Measurements from ENCODE around the gene PTPRK.

PTPRK gene

DNA sequence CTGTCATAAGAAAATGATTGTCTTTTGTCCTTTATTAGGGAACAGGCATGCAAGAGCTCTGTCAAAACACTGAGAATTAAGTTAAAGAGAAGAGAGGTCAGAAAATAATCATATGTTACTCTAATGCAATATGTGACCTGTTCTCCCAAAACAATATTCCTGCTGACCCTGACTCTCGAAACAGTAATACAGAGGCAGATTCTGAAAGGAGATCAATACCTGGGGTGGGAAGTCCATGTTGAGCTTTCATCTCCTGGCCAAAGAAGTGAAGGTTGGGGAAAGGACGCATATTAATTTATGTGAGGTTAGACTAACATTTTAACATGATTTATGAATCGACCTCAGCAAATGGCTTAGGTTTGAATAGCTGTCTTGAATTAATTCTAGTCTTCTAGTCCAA, 243.0 kb downstream of the PTPRK start:
- in situ Hi-C loops (cut with MboI; ENCODE audit: low pct_unique_long_range_greater_than_20kb, low sequenced_read_pairs), result no loop called here
- no peak for DNase-seq

DNA sequence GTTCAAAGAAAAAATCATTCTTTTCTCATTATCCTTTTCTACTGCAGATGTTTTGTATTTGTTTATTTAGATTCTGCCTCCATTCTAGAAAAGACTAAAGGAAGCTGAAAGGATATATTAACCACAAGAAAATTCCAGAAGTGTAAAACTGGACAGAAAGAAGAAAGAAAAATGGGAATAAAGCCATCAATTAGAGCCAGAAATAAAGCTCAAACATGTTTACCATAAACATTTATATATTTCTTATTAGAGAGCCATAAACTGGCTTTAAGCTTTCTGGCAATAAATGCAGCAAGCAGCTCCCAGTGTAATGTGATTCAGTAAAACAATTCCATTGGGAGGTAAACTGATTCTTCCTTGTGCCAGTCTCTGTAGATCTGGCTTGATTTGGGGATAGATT, 244.1 kb downstream of the PTPRK start:
- in situ Hi-C loops (cut with MboI; ENCODE audit: low pct_unique_long_range_greater_than_20kb, low sequenced_read_pairs), result no loop called here
- no peak for DNase-seq

DNA sequence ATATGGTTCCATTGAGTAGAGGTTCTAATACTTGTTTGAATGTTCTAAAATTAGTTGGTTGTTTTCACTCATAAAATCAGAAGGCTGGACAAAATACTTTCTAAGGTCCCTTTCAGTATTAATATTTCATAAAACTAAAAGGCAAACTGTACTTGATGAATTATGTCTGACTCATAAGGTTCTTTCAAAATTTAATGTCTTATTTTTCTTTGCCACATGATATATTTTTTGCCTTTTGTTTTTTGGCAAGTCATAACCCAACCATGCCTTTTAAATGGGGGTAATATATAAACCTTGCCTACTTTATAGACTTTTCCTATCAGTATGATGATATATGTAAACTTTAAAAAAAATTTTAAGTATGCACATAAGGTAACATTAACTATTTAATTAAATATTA, 244.7 kb downstream of the PTPRK start:
- in situ Hi-C loops (cut with MboI; ENCODE audit: low pct_unique_long_range_greater_than_20kb, low sequenced_read_pairs), result no loop called here
- no peak for DNase-seq

DNA sequence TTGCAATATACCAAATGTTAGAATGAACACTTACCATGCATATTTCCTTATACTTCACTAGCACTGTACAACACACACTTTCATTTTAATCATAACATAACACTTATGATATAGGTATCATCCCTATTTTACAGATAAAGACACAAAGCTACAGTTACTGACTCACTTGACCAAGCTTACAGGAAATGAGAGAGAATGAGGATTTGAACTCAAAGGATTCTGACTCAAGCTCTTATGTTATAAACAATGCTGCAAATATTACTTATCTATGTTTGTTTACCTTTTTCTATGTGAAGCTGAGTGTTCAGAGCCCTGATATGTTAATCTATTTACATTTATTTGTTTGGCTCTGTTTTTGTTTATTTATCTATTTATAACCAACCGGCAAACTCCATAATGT, 245.4 kb downstream of the PTPRK start:
- in situ Hi-C loops (cut with MboI; ENCODE audit: low pct_unique_long_range_greater_than_20kb, low sequenced_read_pairs), result no loop called here

DNA sequence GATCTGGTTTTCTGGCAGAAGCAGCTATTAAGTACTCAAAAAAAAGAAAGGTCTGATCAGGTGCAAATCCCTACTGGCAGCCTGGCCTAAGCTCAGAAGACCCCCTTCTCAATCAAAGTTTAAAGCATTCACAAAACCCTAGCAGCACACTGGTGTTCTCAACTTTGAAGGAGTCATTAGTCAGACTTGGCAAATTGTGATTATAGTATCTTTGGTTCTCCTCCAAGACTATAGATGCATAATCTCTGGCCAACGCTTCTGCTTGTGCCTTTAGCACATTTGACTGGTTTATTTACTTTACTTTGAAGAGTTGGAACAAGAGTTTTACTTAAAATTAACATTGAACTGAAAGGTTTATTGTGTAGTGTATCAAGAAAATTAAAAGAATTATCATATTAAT, 248.9 kb downstream of the PTPRK start:
- in situ Hi-C loops (cut with MboI; ENCODE audit: low pct_unique_long_range_greater_than_20kb, low sequenced_read_pairs), result no loop called here
- DNase-seq, result no peak

More for the DNA sequence above, 245.4 kb downstream of the PTPRK start:
- no peak for DNase-seq

DNA sequence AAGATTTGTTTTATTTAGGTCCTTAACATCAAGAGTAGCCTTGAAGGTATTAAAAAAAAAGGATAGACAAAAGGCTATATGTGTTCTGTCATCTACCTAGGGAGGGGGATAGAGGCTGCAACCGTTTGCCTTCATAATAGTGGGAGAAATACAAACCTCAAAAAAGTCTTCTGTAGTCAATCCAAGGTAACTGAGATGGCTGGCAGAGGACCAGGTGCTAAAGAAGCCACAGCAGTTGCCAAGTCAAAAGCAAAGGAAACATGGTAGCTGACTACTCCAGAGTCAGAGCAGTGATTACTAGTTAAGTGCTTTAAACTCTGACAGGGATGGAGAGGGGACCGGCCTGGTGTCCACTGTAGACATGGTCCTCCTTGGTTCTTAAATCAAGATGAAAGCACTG, 249.4 kb downstream of the PTPRK start:
- in situ Hi-C loops (cut with MboI; ENCODE audit: low pct_unique_long_range_greater_than_20kb, low sequenced_read_pairs), result no loop called here
- no peak for DNase-seq

DNA sequence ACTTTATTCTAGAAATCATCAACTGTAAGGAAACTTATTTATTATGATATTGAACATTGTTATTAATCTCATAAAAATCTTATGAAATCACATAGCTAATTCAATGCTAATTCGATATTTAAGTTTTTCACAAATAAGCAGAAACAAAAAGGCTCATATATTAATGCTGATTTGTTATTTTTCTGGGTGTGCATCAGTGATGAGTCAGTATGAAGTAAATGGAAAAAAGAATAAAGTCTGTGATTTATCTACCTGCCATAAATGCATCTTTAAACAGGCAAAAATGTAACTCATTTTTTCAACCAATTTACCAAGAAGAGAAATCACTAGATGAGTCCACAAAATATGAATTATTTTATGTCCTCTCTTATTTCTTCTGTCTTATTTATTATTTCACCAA, 253.5 kb downstream of the PTPRK start:
- in situ Hi-C loops (cut with MboI; ENCODE audit: low pct_unique_long_range_greater_than_20kb, low sequenced_read_pairs), result no loop called here
- DNase-seq, result no peak

DNA sequence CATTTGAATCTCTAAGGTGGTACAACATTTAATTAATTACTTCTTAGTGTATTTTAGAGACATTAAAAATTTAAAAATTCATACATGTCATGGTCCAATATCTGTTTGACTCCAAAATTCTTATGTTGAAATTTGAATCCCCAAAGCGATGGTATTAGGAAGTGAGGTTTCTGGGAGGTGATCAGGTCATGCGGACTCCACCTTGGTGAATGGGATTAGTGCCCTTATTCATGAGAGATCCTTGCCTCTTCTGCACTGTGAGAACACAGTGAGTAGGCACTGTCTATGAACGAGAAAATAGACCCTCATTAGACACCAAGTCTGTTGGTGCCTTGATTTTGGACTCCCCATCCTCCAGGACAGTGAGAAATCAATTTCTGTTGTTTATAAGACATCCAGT, 254.7 kb downstream of the PTPRK start:
- DNase-seq, result no peak
- in situ Hi-C loops (cut with MboI; ENCODE audit: low pct_unique_long_range_greater_than_20kb, low sequenced_read_pairs), result no loop called here

DNA sequence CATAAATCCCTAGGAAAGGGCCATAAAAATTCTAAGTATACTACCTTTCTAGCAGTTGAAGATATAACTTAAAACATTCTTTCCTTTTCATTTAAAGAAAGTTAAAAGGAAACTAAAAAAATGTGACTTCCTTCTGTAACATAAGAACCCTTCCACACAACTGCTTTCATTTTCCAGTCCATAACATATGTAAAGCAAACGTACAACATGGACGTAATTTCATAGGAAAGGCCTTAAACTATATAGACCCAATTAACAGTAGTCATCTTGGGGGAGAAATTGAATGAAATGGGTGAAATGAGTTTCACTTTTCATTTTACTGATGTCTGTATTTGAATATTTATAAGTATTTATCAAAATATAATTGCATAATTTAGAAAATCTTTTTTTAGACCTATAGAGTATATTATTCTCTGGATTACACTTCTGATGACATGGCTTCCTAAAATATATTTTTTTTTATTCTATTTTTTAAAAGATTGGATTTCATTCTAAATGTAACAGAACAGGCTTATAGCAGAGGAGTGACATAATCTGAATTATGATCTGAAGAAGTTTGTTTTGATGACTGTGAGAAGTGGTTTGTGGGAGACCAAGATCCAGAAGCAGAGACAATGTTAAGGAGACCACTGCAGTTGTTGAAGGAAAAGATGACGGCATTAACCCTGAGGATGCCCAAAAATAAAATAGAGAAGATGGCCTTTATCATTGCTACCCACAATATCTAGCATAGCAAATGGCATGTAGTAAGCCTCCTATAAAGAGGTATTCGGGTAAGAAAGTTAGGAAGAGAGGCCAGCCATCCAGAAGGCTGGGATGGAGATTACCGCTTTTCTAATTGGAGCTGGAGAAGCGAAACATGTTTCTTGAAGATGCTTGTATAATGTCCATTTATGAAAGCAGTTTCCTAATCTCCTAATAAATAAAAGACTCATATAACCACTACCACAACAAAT, 260.4 kb downstream of the PTPRK start:
- DNase-seq, result no peak
- in situ Hi-C loops (cut with MboI; ENCODE audit: low pct_unique_long_range_greater_than_20kb, low sequenced_read_pairs), result no loop called here

DNA sequence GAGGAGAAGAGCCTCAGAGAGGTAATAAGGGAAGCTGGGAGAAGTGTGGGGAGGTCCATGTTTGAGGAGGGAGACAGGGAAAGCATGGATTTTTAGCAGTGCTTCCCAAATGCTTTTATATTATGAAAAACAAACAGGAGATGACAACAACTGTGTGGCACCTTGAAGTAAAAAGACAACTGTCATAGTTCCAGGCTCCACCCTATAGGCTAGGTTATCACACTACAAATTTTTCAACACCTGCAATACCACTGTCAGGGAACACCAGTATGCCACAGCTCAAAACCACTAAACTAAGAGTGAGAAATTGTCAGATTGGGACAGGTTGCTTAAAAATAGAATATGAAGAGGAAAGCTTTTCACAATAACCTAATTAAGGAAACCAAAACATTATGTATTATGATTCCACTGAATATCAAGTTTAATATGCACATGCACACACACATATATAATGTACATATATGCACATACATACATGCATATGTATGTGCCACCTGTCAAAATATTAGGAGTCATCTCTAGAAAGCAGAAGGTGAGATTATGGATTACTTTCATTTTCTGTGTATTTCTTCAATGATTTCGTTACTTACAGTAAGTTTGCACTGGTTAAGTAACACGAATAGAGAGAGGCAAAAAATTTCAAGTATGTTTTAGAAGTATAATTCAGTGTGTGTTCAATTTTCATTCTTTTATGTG, 261.2 kb downstream of the PTPRK start:
- DNase-seq, result no peak
- in situ Hi-C loops (cut with MboI; ENCODE audit: low pct_unique_long_range_greater_than_20kb, low sequenced_read_pairs), result no loop called here

DNA sequence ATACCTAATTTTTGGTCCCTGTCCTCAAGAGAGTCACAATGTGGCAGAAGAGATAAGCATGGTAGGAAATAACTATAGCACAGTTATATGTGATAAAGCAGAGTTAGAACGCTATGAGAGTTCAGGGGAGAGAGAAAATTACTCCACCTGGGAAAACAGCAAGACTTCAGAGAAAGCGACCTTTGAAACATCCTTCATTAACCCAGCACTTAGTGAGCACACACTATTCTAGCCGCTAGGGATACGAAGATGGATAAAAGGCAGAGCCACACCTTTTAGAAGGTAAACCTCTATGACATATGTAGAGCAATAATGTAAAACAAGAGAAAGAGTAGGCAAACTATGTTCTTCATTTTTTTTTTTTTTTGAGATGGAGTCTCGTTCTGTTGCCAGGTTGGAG, 264.3 kb downstream of the PTPRK start:
- in situ Hi-C loops (cut with MboI; ENCODE audit: low pct_unique_long_range_greater_than_20kb, low sequenced_read_pairs), result no loop called here
- no peak for DNase-seq

DNA sequence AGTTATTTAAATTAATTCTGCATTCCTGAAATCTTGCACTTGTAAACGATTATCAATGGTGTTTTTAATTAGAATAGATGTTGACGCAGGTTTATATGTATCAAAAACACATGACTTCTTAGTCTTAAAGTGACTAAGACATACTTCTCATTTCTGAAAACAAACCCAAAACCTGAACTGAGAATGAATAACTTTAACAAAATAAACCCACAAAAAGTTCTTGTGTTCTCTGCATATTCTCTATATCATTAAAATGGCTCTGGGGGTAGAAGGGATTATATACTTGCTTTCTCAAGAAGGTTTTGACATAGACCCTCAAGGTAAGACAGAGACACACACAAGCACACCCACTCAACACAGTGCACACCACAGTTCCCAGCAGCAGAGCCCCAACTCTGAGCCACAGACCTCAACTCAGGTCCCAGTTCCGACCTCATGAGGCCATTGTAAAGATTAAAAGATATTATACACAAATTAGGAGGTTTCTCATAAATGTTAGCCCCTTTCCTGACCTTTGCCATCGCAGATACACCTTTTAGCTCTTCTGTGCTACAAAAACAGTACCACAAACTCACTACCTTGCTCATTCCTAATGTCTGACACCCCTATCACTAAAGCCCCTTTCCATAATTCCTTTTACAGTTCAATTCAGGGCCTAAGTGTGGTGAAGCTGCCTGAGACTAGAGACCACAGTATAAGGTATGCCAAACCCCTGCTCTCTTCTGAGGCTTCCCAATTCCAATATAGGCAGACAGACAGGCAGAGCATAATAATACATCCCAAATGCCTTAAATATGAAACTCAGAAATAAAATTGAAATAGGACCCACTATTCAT, 267.8 kb downstream of the PTPRK start:
- in situ Hi-C loops (cut with MboI; ENCODE audit: low pct_unique_long_range_greater_than_20kb, low sequenced_read_pairs), result no loop called here
- DNase-seq, result no peak

DNA sequence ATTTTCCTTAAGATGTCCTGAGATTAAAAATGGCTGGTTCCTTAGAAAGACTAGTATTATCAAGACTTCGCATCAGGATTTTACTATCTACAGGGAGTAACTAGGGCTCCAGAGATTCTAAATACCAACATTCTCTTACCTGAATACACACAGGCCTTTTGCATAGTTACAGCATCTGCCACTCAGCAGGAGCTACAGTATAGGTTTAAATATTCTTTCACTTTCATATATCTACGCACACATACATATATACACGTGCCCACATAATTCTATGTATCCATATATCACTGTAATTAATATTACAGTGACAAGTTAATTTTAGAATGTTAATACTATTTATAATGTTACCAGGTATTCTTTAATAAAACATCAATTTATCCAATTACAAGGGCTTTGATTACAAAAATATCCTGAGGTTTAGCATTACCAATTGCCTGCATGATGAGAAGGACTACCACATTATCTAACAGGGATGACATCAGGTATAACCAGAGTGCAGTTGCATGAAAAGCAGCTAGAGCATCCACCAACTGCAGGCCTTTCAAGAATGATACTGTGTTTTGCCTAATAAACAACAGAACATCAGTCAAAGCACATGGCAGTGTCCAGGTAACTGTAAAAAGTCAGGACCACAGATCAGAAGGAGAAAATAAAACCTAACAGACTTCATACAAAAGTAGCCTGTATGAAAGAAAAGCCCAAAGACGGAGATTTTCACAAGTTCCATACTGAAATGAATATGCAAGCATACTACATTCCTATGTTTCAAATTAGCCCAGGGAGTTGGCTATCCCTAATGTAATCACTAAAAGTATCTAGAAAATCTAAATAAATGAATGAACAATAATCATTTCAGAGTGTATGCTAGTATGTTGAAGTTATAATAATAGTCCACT, 268.7 kb downstream of the PTPRK start:
- DNase-seq, result no peak
- in situ Hi-C loops (cut with MboI; ENCODE audit: low pct_unique_long_range_greater_than_20kb, low sequenced_read_pairs), result no loop called here

DNA sequence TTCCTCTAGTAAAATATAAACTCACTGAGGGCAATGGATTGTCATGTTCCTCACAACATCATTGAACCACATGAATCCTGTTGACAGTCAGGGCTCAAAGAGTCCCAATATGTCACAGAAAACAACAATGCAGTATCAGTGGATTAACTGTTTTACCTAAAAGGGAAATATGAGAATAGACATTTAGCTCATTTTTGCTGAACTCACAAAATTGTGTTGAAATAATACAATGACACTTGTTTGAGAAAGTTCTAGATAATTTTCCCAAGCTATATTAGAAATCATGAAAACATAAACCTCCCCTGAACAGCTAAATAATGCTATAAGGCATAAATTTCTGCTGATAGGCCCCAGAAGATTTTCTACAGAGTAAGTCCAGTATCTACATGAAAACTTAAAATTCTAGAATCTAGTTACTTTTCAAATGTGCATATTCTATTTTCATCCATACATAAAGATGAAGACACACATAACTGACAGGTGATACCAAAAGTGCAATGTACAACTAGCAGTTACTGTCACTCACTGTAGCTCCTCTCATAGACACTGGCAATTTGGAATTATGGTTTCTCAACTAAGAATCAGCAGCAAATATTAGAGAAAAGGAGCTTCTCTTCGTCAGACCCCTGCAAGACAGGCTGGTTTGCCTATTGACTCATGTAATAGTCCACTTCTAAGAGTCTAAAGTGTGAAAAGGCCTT, 269.9 kb downstream of the PTPRK start:
- no peak for DNase-seq
- in situ Hi-C loops (cut with MboI; ENCODE audit: low pct_unique_long_range_greater_than_20kb, low sequenced_read_pairs), result no loop called here

DNA sequence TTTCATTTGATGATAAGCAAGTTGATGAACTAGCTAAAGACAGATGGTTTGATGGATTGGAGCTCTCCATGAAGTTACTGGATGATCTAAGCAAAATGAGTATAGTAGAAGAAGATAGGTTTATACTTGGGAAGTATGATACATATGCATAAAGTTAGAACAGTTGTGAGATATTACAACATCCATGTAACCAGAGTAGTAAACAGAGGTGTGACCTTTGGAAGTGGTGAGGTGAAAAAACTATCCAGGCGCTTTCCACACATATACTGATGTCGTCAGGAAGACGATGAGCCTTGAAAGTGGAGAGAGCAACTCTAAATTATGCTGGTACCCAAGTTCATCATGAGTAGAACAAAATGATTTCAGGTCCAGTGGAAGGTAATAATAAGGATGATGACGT, 271.0 kb downstream of the PTPRK start:
- DNase-seq, result no peak
- in situ Hi-C loops (cut with MboI; ENCODE audit: low pct_unique_long_range_greater_than_20kb, low sequenced_read_pairs), result no loop called here

DNA sequence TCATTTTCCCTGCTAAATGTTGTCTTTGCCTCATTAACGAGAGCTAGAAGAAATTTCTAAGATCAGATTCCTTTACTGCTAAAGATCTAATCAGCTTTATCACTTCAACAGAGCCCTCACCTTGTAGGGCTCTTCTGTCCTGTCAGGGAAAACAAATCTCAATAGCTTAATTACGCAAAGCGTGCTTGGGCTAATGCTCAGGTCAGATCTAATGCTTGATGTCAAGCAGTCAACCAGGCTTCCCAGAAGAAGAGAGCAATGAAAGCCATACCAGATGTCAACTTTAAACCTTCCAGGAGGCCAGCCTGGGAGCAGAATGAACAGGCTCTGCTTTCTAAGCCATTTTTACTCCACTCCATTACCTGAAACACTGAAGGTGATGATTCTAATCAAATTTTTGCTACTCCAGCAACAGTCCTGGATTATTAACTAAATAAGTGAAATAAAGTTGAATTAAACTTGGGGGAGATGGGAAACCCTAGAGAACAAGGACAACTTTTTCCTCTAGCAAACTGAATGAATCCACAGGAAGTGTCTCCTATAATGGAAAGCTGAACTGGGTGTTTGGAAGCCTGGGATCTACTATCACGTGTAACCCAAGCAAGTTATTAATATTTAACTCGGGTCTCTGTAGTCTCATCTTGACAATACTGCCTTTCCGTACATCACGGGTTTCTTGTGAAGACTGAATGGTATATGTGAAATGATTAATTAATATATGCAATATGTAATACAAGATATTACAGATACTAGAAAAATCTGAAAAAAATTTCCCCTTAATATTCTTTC, 273.7 kb downstream of the PTPRK start:
- in situ Hi-C loops (cut with MboI; ENCODE audit: low pct_unique_long_range_greater_than_20kb, low sequenced_read_pairs), result no loop called here
- DNase-seq, result no peak

DNA sequence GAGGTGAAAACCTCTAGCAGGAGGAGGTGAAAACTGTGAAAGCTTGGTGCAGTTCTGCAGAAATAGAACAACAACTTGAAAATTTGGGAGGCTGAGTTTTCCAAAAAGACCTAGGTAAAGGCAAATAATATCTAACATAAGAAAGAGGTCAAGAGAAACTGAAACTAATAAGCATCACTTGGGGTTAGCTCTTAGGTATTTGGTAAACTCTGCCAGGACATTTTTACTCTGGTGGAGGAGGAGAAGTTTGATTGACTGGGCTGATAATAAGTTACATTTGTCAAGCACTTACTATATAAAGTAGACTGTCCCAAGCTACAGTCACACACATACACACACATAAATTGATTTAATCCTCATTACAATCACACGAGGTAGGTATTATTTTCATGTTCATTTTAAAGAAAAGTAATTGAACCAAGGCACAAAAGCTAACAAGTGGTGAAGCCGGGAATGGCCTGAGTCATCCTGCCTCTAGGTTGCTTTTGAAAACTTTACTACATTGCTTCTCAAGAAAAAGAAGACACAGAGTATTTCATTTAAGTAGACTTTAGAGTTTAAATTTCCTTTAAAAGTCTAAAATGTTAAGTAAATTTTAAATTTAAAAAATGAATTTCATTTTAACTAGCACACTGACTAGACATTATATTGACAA, 275.5 kb downstream of the PTPRK start:
- in situ Hi-C loops (cut with MboI; ENCODE audit: low pct_unique_long_range_greater_than_20kb, low sequenced_read_pairs), result no loop called here

More for the DNA sequence above, 275.5 kb downstream of the PTPRK start:
- no peak for DNase-seq

Measured in KBM-7 (cell line).